Stimulated activated naive CD8-positive, alpha-beta T cell treated with anti-CD3 and anti-CD28 coated beads, Interleukin-15, amount 100 ng/mL, for 72 hours (primary cell): ENCODE results near the gene ABR.

Source experiments
- ATAC-seq: fragments of 150-1000 bp; cut with Tn5 transposase; 2 replicates; pipeline ENCODE4 v1.10.0; 2021; ENCODE audit warnings: mild to moderate bottlenecking, moderate library complexity
- DNase-seq, 2 donors: peaks; one replicate each; pipeline ENCODE4 v3.0.0; 2021 to 2022
- H3K27ac Mint-ChIP-seq, 2 donors: one replicate each; pipeline ENCODE4 v1.8.0; 2022; ENCODE audit warnings: mild to moderate bottlenecking in 2 of 2, mixed read lengths in 2 of 2, moderate library complexity in 2 of 2
- H3K27me3 Mint-ChIP-seq: one replicate; pipeline ENCODE4 v1.8.0; 2022; ENCODE audit warnings: mixed read lengths
- H3K4me1 Mint-ChIP-seq: one replicate; pipeline ENCODE4 v1.8.0; 2022; ENCODE audit warnings: mild to moderate bottlenecking, mixed read lengths
- H3K4me3 Mint-ChIP-seq, 2 donors: one replicate each; pipeline ENCODE4 v1.8.0; 2022; ENCODE audit warnings: mild to moderate bottlenecking in 2 of 2, mixed read lengths in 2 of 2, moderate library complexity in 1 of 2
- H3K9me3 Mint-ChIP-seq, 2 donors: one replicate each; pipeline ENCODE4 v1.8.0; 2022; ENCODE audit warnings: mixed read lengths in 2 of 2

Gene ABR

GRCh38 chr17:1091900-1092299 lies 87.9 kb downstream of the ABR start:
- Mint-ChIP-seq H3K27ac (no peak overlapping the region), H3K27me3 (no peaks in the 10 kb centered on the region), H3K4me3 (no peak overlapping the region), H3K4me1 (peaks cover 20% of the 10 kb centered on the region), H3K9me3 (no peaks in the 10 kb centered on the region)
- DNase-seq (no peak), ATAC-seq (no peak)

- Mint-ChIP-seq H3K9me3 (no peaks in the 10 kb centered on the region), H3K27me3 (no peaks in the 10 kb centered on the region), H3K4me1 (peaks cover 13% of the 10 kb centered on the region), H3K4me3 (no peak overlapping the region), H3K27ac (no peak overlapping the region)
- DNase-seq (no peak), ATAC-seq (no peak)
Measured at GRCh38 chr17:1091190-1091534, 88.6 kb downstream of the ABR start.

- ATAC-seq = peak; percentile 31
- no peaks in the 10 kb centered on the region for H3K27me3 Mint-ChIP-seq
- H3K9me3 Mint-ChIP-seq = no peaks in the 10 kb centered on the region
- peak overlapping the region in 1 of 2 donors; percentile 15 for H3K27ac Mint-ChIP-seq
- no peak for DNase-seq
- peaks cover 8% of the 10 kb centered on the region for H3K4me1 Mint-ChIP-seq
- H3K4me3 Mint-ChIP-seq = no peak overlapping the region
Measured at GRCh38 chr17:1090465-1091189, 89.2 kb downstream of the ABR start.

- Mint-ChIP-seq H3K4me1 (peaks cover 6% of the 10 kb centered on the region), H3K4me3 (no peak overlapping the region), H3K27me3 (no peaks in the 10 kb centered on the region), H3K9me3 (no peaks in the 10 kb centered on the region), H3K27ac (peak overlapping the region in 1 of 2 donors; percentile 19)
- ATAC-seq = no peak
- no peak for DNase-seq
Measured at GRCh38 chr17:1089915-1090314, 89.9 kb downstream of the ABR start.

GRCh38 chr17:1087381-1088241 lies 92.2 kb downstream of the ABR start:
- Mint-ChIP-seq H3K4me3 (no peak overlapping the region), H3K27ac (no peak overlapping the region), H3K4me1 (no peaks in the 10 kb centered on the region), H3K27me3 (no peaks in the 10 kb centered on the region), H3K9me3 (no peaks in the 10 kb centered on the region)
- no peak for DNase-seq
- peak; percentile 43 for ATAC-seq

GRCh38 chr17:1083451-1084187 lies 96.2 kb downstream of the ABR start:
- no peak overlapping the region for H3K4me3 Mint-ChIP-seq
- ATAC-seq (no peak), DNase-seq (no peak)
- H3K27ac Mint-ChIP-seq = no peak overlapping the region
- peaks cover 10% of the 10 kb centered on the region for H3K4me1 Mint-ChIP-seq
- H3K27me3 Mint-ChIP-seq = no peaks in the 10 kb centered on the region
- no peaks in the 10 kb centered on the region for H3K9me3 Mint-ChIP-seq

GRCh38 chr17:1082579-1082978 lies 97.2 kb downstream of the ABR start:
- H3K4me3 Mint-ChIP-seq = no peak overlapping the region
- H3K9me3 Mint-ChIP-seq = no peaks in the 10 kb centered on the region
- DNase-seq = no peak
- ATAC-seq = no peak
- H3K4me1 Mint-ChIP-seq = peaks cover 10% of the 10 kb centered on the region
- no peak overlapping the region for H3K27ac Mint-ChIP-seq
- no peaks in the 10 kb centered on the region for H3K27me3 Mint-ChIP-seq

- DNase-seq = no peak
- no peak for ATAC-seq
- Mint-ChIP-seq H3K27ac (no peak overlapping the region), H3K4me1 (peaks cover 10% of the 10 kb centered on the region), H3K9me3 (no peaks in the 10 kb centered on the region), H3K27me3 (no peaks in the 10 kb centered on the region), H3K4me3 (no peak overlapping the region)
Measured at GRCh38 chr17:1078831-1079561, 100.8 kb downstream of the ABR start.

GRCh38 chr17:1077986-1078711 lies 101.6 kb downstream of the ABR start:
- H3K4me1 Mint-ChIP-seq = peaks cover 10% of the 10 kb centered on the region
- H3K27me3 Mint-ChIP-seq = no peaks in the 10 kb centered on the region
- peak overlapping the region in 1 of 2 donors; percentile 12 for H3K27ac Mint-ChIP-seq
- DNase-seq (no peak), ATAC-seq (no peak)
- no peak overlapping the region for H3K4me3 Mint-ChIP-seq
- H3K9me3 Mint-ChIP-seq = no peaks in the 10 kb centered on the region

- ATAC-seq (no peak), DNase-seq (no peak)
- Mint-ChIP-seq H3K4me3 (no peak overlapping the region), H3K27me3 (no peaks in the 10 kb centered on the region), H3K4me1 (peaks cover 10% of the 10 kb centered on the region), H3K27ac (no peak overlapping the region), H3K9me3 (no peaks in the 10 kb centered on the region)
Measured at GRCh38 chr17:1077581-1077985, 102.2 kb downstream of the ABR start.

- ATAC-seq = no peak
- Mint-ChIP-seq H3K27me3 (no peaks in the 10 kb centered on the region), H3K27ac (no peak overlapping the region), H3K4me3 (no peak overlapping the region), H3K9me3 (no peaks in the 10 kb centered on the region), H3K4me1 (peaks cover 10% of the 10 kb centered on the region)
- no peak for DNase-seq
Measured at GRCh38 chr17:1076982-1077302, 102.8 kb downstream of the ABR start.

- ATAC-seq (no peak), DNase-seq (no peak)
- Mint-ChIP-seq H3K4me3 (no peak overlapping the region), H3K27ac (no peak overlapping the region), H3K4me1 (peaks cover 9% of the 10 kb centered on the region), H3K9me3 (no peaks in the 10 kb centered on the region), H3K27me3 (no peaks in the 10 kb centered on the region)
Measured at GRCh38 chr17:1076299-1076981, 103.3 kb downstream of the ABR start.

GRCh38 chr17:1074886-1075605 lies 104.7 kb downstream of the ABR start:
- H3K27ac Mint-ChIP-seq = no peak overlapping the region
- no peaks in the 10 kb centered on the region for H3K4me1 Mint-ChIP-seq
- no peak overlapping the region for H3K4me3 Mint-ChIP-seq
- DNase-seq (no peak), ATAC-seq (no peak)
- H3K27me3 Mint-ChIP-seq = no peaks in the 10 kb centered on the region
- no peaks in the 10 kb centered on the region for H3K9me3 Mint-ChIP-seq
